K562 (cell line): ENCODE measurements around the gene LRRC25. TPM values are rescaled to one million over a fixed set of nuclear protein-coding genes. Genes with fewer than 3 reads are reported as not detected.

Source experiments
- CEBPG ChIP-seq, 3 experiments: fragments of 200-800 bp in 1 of 3; sonication (Bioruptor generic) in 1 of 3; sonication (generic) in 1 of 3; formaldehyde crosslinking in 1 of 3; IDR thresholded peaks in 2 of 3; conservative IDR thresholded peaks in 1 of 3; 2 replicates each; pipeline versions ENCODE4 v1.6.1 to v1.8.0; 2016 to 2022; ENCODE audit warnings: missing compliant biosample characterization in 2 of 3, missing genetic modification characterization in 2 of 3, mild to moderate bottlenecking in 1 of 3, missing genetic modification reagents in 1 of 3
- FOXP1 ChIP-seq: sonication (generic); formaldehyde crosslinking; IDR thresholded peaks from 2 replicates; pipeline ENCODE4 v1.8.0; 2022; ENCODE audit warnings: mild to moderate bottlenecking, missing genetic modification reagents
- HDAC8 ChIP-seq: fragments of 450-650 bp; IDR thresholded peaks from 2 replicates; pipeline ENCODE4 v1.6.1; 2016; ENCODE audit warnings: mild to moderate bottlenecking, missing genetic modification characterization, moderate library complexity, missing compliant biosample characterization
- KDM2B ChIP-seq: fragments of 250-450 bp; sonication (Bioruptor Pico); IDR thresholded peaks from 2 replicates; pipeline ENCODE4 v1.8.0; 2021; ENCODE audit warnings: mild to moderate bottlenecking, moderate library complexity
- OTX1 ChIP-seq: fragments of 450-650 bp; formaldehyde crosslinking; IDR thresholded peaks from 2 replicates; pipeline ENCODE4 v1.4.0; 2022; ENCODE audit warnings: mild to moderate bottlenecking
- POLR2A ChIP-seq: fragments of 450-650 bp; conservative IDR thresholded peaks from 2 replicates; pipeline ENCODE4 v1.6.1; 2016
- SRSF3 ChIP-seq: fragments of 200-400 bp; formaldehyde crosslinking; IDR thresholded peaks from 2 replicates; pipeline ENCODE4 v1.6.1; 2016; ENCODE audit warnings: mild to moderate bottlenecking, low read length, moderate library complexity; ENCODE audit not compliant: insufficient read depth
- STAT5A ChIP-seq: IDR thresholded peaks from 2 replicates; pipeline ENCODE4 v1.6.1; 2012; ENCODE audit warnings: low read length, inconsistent platforms, borderline replicate concordance
- UBTF ChIP-seq, 2 experiments: IDR thresholded peaks; 2 replicates each; pipeline ENCODE4 v1.6.1; 2012; ENCODE audit warnings: improper control_type of control experiment in 2 of 2, low read depth in 2 of 2, low read length in 2 of 2, borderline replicate concordance in 1 of 2
- ZFPM2 ChIP-seq: fragments of 250-450 bp; sonication (Bioruptor Pico); IDR thresholded peaks from 2 replicates; pipeline ENCODE4 v1.5.1; 2022; ENCODE audit warnings: mild to moderate bottlenecking
- ZNF695 ChIP-seq: fragments of 450-650 bp; formaldehyde crosslinking; IDR thresholded peaks from 2 replicates; pipeline ENCODE4 v1.4.0; 2020; ENCODE audit warnings: mild to moderate bottlenecking, moderate library complexity
- polyA plus RNA-seq, 8 experiments: library from polyadenylated mRNA; depleted of rRNA in 4 of 8; stranded (reverse) in 5 of 8; unstranded in 3 of 8; fragments of >200 nt; fragmentation: Nextera tagmentation in 2 of 8; fragmentation: Illumina TruSeq in 1 of 8; extraction: Ambion mirVana in 2 of 8; extraction: Trizol in 1 of 8; gene quantifications; 2 replicates each; pipeline versions ENCODE4 v1.2.1 to v1.2.3, GENCODE V29; 2011 to 2014; ENCODE audit warnings: inconsistent platforms in 1 of 8, missing spikeins in 1 of 8
- total RNA-seq, 7 experiments: library from RNA; depleted of rRNA in 6 of 7; stranded (reverse); fragments of >200 nt in 6 of 7; fragmentation: Illumina TruSeq in 2 of 7; extraction: Trizol in 2 of 7; gene quantifications; 2 replicates each; pipeline versions ENCODE4 v1.2.1 to v1.2.3, GENCODE V29; 2011 to 2021; ENCODE audit warnings: low replicate concordance in 1 of 7
- TF ChIP-seq, protein P1 (sequence below), 2 experiments: fragments of 450-650 bp; IDR thresholded peaks; 2 replicates each; pipeline ENCODE4 v1.6.1; 2016; ENCODE audit warnings: mild to moderate bottlenecking in 2 of 2, borderline replicate concordance in 1 of 2, low read depth in 1 of 2, moderate library complexity in 1 of 2

The LRRC25 gene
- total and polyA plus RNA-seq, 9 of the 15 experiments (the other 6 are each of a cell fraction or from before 2014, with no cell fraction given), result 0.07 to 0.36 (median 0.10) TPM; not detected in 3

- peak; percentile 52; the same call in 1 of the 2 replicates for TF ChIP-seq STAT5A
- no peak for TF ChIP-seq ZFPM2
- TF ChIP-seq FOXP1 (CRISPR knock-in tag), result 0 out of 2 replicates have a peak, but pooled peaks have one; percentile 38
- peak; percentile 91 for TF ChIP-seq HDAC8 (tag)
- peak; percentile 55 for TF ChIP-seq POLR2A
- TF ChIP-seq ZNF695 (CRISPR knock-in tag), result no peak
- TF ChIP-seq KDM2B (CRISPR knock-in tag), result no peak
- TF ChIP-seq, protein P1, sequence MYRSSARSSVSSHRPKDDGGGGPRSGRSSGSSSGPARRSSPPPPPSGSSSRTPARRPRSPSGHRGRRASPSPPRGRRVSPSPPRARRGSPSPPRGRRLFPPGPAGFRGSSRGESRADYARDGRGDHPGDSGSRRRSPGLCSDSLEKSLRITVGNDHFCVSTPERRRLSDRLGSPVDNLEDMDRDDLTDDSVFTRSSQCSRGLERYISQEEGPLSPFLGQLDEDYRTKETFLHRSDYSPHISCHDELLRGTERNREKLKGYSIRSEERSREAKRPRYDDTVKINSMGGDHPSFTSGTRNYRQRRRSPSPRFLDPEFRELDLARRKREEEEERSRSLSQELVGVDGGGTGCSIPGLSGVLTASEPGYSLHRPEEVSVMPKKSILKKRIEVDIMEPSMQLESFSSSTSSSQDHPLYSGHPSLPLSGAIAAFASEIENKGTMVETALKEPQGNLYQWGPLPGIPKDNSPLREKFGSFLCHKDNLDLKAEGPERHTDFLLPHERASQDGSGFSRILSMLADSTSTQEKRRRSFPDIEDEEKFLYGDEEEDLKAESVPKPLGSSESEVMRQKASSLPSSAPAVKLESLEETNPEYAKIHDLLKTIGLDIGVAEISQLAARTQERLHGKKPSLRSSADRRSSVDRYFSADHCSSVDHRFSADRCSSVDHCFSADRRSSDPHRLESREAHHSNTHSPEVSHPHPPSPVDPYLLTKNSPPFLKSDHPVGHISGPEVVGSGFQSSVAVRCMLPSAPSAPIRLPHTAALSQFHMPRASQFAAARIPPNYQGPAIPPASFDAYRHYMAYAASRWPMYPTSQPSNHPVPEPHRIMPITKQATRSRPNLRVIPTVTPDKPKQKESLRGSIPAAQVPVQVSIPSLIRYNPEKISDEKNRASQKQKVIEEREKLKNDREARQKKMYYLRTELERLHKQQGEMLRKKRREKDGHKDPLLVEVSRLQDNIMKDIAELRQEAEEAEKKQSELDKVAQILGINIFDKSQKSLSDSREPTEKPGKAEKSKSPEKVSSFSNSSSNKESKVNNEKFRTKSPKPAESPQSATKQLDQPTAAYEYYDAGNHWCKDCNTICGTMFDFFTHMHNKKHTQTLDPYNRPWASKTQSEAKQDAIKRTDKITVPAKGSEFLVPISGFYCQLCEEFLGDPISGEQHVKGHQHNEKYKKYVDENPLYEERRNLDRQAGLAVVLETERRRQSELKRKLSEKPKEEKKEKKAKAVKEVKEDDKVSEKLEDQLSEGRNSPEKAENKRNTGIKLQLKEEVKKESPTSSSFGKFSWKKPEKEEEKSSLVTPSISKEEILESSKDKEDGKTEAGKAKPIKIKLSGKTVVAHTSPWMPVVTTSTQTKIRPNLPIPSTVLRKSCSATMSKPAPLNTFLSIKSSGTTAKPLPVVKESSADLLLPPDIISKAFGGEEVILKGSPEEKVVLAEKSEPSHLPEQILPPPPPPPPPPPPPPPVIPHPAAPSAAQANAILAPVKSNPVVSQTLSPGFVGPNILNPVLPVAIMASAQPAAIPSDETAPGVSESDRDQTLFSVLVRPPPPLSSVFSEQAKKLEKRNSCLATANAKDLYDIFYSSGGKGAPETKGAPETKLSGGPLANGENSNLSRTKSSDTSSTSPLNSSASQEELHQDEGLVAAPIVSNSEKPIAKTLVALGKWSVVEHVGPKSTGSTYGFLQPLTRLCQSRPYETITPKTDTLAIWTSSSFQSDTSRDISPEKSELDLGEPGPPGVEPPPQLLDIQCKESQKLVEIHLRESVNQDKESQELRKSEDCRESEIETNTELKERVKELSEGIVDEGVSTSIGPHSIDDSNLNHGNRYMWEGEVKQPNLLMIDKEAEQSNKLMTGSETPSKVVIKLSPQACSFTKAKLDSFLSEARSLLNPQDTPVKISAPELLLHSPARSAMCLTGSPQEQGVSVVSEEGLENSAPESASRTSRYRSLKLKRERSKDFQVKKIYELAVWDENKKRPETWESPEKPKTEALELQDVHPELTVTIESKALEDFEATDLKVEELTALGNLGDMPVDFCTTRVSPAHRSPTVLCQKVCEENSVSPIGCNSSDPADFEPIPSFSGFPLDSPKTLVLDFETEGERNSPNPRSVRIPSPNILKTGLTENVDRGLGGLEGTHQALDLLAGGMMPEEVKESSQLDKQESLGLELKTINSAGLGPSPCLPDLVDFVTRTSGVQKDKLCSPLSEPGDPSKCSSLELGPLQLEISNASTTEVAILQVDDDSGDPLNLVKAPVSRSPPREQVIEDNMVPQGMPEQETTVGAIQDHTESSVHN (IDR thresholded peaks at IDR 0.05; ENCODE audit: borderline replicate concordance in 1 of 2, low read depth in 1 of 2), result peak in 1 of 2 experiments; percentile 98; a peak in 2 of 4 replicates
- TF ChIP-seq UBTF (IDR thresholded peaks at IDR 0.05; ENCODE audit: borderline replicate concordance in 1 of 2, low read depth in 2 of 2, low read length in 2 of 2), result 0 out of 4 replicates have a peak, but pooled peaks of 1 of the 2 experiments have one; percentile 22
- TF ChIP-seq CEBPG (CRISPR knock-in tag; IDR thresholded peaks at IDR 0.05), result peak; percentile 99
- peak; percentile 96 to 99 for TF ChIP-seq CEBPG (tag; conservative IDR thresholded peaks at IDR 0.05 in 1 of 2, IDR thresholded peaks at IDR 0.05 in 1 of 2)
- TF ChIP-seq OTX1 (CRISPR knock-in tag), result 0 out of 2 replicates have a peak, but pooled peaks have one; percentile 59
- no peak for TF ChIP-seq SRSF3
These were observed 32.4 kb downstream of the LRRC25 start (continued) for GRCh38 chr19:18364826-18365528.
